Cardiac septum (tissue), 1 donor: Measurements from ENCODE around the gene ANKRD36B. TPM values are rescaled to one million over a fixed set of nuclear protein-coding genes. Genes with fewer than 3 reads are reported as not detected.
A peak's percentile ranks its signal among the peaks of the same experiment; 100 is the strongest.
"Not testable (repeated sequence)": the region's sequence is repeated elsewhere in the genome, so short reads cannot be mapped to it uniquely, and the experiment has no call there.

ENCODE experiments used
- DNase-seq: peaks from one replicate; pipeline ENCODE4 v3.0.0-alpha.2; 2020; ENCODE audit warnings: low spot score
- intact Hi-C: fragments of 100-400 bp; cut with DNase I; formaldehyde crosslinking; loops from one replicate; pipeline ENCODE4 v1.14.0; 2022
- long read RNA-seq: library from polyadenylated mRNA; unstranded; transcript quantifications from one replicate; pipeline ENCODE4 v2.0.0, GENCODE V29; 2021
- total RNA-seq: library from RNA; stranded (reverse); fragmentation: NEBNext Ultra II Directional; extraction: Animal tissue kit (Norgen Biotek cat#: 25700); gene quantifications from one replicate; pipeline ENCODE4 v1.2.1, GENCODE V29; 2021
- donor health status: DM: no; HTN: no; CAD: no.

ANKRD36B gene
- 5.0 TPM for total RNA-seq
- long read RNA-seq, partial matches to known transcripts = 1 of 2 reads
- long read RNA-seq, other reads (novel, unspliced or antisense) = 1 of 2 reads

DNA sequence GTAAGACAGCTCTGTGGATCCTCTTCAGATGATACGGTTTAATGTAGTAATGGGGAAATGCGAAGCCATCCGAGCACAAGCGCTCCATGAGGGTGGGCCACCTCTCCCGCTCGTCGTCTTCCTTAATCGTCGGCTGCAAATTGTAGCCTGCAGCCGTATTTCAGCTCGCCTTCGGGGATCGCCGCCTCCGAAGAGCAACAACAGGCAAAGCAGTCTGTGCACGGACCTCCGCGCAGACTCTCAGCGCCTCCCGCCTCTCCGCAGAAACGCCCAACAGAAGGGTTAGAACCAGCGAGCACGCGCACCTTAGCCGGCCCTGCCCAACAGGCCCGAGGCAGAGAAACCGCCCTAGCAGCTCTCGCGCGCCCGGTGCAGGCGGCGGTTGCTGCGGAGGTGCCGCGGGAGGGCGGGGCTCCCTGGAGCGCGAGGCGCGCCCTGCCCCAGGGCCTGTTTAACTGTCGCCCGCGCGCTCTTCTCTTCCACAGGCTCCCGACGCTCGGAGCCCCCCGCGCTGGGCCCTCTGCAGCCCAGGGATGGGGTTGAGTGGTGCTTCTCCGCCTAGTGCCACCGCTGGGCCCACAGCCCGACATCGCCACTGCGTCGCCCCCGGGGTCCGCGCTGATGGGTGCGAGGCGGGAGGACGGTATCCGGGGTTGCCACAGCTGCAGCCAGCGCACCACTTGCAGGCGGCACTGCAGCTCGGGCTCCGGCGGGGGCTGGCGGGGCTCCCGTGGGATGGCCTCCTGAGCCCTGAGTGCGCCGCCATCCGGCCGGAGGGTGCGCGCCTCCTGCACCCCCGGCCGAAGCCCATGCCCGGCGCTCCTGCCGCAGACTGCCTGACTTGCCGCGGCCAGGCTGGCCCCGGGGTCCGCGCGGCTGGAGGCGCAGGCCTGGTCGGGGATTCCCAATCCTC lies at the start of gene ANKRD36B:
Gene ANKRD36B, minus strand, starts transcription at position 280 of the 913 bp plus-strand sequence. Its CDS starts 192 bp downstream, at position 88.
- intact Hi-C loops = loop anchor here (10.0 kb wide), 1 partner anchor 55 kb away; the partner anchor contains the start of gene COX5B
- DNase-seq = peak; percentile 77

DNA sequence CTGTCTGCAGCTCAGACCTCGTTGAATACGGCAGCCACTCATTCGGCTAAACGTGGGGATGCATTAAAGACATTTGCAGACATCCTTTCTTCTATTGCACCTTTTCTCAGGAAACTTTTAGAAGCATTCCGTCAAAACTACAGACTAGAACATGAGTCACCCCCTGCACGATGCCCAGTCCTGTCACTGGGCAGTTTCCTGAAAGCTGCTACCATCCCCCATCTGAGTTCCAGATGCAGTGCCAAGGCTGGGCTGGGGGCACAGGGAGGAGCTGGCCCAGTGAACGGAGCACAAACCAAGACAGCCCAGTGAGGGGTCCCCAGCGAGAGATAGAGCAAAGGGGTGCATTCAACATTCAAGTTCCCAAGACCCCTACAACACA lies 36.4 kb upstream of the ANKRD36B start:
- not testable (repeated sequence) for DNase-seq

DNA sequence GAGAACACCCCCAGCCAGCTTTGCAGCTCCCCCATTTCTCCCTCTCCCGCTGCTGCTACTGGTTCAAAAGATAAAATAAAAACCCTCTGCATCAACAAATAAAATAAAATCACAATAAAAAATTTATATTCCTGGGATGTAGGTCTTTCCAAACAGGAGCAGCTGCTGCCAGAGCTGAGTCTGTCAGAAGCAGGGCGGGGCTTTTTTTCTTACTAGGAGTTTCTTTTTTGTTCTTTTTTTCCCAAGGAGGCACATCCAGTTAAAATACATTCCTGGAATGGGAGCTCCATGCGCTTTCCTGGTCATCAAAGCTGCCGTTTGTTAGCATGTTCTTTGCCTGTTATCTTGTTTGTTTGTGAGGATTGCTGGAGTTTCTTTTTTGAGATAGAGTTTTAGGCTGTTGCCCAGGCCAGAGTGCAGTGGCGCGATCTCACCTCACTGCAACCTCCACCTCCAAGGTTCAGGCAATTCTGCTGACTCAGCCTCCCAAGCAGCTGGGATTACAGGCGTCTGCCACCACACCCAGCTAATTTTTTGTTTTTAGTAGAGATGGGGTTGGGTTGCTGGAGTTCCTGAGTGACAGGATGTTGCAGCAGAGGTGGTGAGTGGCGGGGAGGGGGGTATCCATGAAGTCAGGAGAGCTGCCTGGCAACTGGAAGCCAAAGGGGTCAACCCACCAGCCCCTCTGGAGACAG lies 35.8 kb upstream of the ANKRD36B start:
- intact Hi-C loops, DNase-seq: not testable (repeated sequence)

More for the DNA sequence above, 36.4 kb upstream of the ANKRD36B start:
- intact Hi-C loops = not testable (repeated sequence)

DNA sequence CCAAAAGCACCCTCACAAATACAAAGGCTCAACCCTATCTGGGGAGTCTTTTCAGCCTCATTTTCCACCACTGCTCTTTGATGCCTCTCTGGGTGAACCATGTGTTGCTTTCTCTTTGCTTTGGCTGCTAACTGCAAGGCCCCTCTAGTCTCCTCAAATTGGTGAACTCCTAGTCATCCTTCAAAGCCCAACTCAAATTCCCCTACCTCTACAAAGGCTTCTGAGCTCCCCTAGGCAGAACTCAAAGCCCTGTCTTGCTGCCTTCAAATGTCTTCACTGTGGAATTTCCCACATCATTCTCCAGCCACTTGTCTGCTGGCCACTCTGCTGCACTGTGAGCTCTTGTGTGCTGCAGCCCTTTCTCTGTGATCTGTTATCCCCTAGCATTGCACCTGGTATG lies 33.3 kb upstream of the ANKRD36B start:
- intact Hi-C loops, DNase-seq: not testable (repeated sequence)

DNA sequence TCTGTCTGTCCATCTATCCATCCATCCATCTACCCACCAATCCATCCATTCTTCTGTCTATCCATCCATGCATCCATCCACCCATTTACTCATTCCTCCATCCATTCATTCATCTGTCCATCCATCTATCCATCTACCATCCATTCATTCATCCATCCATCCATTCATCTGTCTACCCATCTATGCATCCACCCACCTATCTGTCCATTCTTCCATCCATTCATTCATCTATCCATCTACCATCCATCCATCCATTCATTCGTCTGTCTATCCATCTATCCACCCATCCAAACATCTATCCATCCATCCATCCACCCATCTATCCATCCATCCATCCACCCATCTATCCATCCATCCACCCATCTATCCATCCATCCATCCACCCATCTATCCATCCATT lies 30.8 kb upstream of the ANKRD36B start:
- DNase-seq, intact Hi-C loops: not testable (repeated sequence)

DNA sequence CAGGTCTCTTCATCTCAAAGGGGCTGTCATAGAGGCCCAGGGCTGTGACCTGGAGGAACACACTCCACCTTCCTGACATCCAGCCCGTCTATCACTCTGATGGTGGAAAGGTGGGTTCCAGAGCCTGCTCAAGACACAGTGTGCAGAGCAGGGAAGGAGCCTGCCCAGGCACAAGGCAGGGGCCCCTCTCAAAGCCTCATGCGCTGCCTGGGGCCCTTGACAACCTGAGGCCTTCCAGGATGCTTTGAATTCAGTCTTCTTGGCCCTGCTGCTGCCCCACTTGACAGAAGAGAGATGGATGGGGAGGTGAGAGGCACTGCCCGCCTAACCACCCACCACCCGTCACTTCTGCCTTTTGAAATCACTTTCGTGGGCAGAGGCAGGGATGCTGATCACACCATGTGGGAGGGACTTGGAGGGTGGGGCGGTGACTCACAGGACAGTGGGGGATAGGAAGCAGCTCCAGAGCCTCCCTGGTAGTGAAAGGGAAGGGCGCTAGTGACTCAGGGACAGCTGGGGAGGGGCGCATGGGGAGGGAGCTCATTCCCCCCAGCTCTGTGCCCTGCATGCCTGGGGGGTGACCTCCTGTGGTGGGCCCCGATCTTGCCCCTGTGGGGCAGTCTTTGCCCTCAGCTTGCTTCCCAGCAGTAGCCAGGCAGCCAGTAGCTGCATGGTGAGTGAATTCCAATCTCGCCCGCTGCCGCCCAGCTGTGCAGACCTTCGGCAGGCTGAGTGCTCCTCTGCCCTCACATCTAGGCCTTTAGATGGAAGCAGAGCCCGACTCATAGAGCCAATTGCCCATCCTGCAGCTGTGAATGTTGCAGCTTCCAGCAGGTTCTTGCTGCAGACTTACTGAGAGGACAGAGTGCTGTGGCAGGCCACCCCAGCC lies 29.5 kb upstream of the ANKRD36B start:
- not testable (repeated sequence) for DNase-seq

DNA sequence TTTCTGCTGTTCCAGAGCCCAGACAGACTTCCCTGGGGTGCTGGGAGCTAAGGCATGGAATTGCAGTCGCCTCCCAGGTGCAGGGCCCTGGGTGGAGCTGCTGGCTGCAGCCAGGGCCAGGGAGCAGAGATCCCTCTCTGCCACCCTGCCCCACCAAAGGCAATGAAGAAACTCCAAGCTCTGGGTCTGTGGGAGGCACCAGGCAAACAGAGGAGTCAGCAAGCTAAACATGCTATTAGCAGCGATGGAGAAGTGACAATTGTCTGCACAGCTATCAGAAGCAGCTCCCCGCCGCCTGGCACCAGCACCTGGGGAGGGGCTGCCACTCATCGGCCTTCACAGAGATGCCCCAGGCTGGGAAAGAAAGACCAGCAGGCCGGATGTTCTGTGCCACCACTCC lies 28.2 kb upstream of the ANKRD36B start:
- DNase-seq = no peak
- intact Hi-C loops = no loop called here

More for the DNA sequence above, 29.5 kb upstream of the ANKRD36B start:
- intact Hi-C loops = not testable (repeated sequence)

DNA sequence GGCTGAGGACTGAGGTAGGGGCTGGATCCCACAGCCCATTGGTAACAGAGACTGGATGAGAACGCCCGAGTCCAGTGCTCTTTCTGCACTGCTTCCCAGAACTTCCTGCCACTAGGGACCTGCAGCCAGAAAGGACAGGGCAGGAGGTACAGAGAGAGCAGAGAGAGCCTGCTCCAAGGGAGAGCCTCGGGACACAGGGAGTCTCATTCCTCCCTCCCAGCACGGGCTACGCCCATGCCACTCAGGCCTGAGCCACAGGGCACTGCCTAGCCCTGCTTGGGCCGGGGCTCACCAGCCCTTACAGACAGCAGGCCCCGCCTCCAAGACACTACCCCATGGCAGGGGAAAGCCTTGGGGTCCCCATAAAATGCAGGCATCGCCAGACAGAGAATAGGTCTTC lies 26.1 kb upstream of the ANKRD36B start:
- DNase-seq, intact Hi-C loops: not testable (repeated sequence)

DNA sequence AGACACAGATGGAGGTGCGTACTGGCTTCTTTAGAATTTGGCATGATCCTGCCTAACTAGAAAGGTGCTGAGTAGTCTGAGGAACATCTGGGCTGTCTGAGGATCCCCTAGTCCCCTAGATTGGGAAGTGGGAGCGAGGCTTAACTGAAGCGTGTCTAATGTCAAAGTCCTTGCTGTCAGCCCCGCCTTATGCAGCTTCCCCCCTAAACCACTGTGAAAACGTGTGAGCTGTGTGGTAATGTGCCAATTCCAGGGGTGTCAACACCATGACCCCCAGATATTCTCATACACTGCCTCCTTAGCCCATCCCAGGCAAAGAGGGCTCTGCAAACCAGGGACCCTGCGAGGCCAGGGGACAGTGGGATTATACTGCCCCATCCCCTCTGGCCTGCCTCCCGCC lies 22.2 kb upstream of the ANKRD36B start:
- DNase-seq, intact Hi-C loops: not testable (repeated sequence)

DNA sequence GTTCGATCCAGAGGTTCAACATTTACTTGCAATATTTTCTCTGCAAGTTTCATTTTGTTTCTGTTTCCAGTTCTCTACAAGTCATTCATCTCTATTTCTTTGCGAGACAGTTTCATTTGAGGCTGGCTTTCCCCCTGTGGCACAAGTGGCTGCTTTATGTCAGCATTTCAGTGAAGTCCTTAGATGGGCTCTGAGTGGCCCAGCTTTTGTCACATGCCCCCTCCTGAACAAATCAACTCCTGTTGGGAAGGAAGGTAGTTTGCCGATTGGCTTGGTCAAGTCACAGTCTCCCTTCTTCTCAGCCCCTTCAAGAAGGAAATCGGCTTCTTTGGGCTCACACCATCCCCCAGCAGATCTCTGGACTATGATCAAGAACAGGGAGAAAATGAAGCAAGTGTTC lies 19.1 kb upstream of the ANKRD36B start:
- DNase-seq, intact Hi-C loops: not testable (repeated sequence)

DNA sequence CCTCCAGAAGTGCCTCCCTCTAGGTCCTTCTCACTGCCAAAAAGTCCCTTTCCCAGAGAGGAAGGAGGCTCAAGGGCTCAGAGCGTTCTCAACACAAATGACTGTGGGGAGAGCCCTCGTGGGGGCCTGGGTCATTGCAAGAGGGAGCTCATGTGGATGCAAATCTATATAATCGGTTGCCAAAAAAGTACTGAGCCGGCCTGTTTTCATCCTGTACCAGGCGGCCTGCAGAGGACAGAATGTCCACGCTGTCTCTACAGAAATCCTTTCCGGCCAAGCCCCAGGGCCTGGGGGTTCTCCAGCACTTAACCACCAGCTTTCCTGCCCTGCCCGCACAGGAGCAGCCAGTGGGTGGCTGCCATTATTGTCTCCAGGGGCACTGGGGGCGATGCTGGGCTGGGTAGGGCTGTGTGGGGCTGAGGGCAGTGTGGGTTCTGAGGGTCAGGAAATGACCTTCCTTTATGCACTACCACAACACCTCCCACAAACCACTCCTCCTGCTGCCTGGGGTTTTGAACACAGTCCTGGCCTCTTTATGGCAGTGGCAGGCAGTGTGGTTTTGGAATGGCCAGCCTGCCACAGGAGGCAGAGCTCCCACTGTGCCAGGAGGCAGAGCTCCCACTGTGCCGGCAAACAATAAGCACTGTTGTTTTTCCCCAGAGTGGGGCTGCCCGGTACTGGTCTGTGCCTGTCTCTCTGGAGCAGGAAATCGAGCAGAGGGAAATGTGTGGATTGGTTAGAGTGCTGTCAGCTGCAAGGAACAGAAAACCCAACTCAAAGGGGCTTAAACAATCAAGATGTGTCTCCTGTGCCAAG lies 16.1 kb upstream of the ANKRD36B start:
- DNase-seq, intact Hi-C loops: not testable (repeated sequence)

DNA sequence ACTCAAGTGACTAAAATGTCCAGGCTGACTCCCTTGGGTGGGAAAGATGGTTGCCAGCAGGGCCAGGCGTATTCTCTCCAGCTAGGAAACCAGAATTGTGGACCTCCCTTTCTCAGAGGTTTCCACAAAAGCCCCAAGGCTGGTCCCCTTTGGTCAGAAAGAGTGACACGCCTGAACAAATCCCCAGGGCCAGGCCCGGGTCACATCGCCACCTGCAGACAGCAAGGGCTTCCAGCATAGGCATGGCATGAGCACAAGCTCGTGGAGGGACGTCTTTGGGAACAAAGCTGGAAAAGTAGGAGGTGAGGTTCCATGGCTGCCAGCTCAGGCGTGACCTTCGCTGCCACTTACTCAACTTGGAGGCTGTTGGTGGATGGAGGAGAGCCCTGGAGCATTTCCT lies 15.4 kb upstream of the ANKRD36B start:
- intact Hi-C loops, DNase-seq: not testable (repeated sequence)

DNA sequence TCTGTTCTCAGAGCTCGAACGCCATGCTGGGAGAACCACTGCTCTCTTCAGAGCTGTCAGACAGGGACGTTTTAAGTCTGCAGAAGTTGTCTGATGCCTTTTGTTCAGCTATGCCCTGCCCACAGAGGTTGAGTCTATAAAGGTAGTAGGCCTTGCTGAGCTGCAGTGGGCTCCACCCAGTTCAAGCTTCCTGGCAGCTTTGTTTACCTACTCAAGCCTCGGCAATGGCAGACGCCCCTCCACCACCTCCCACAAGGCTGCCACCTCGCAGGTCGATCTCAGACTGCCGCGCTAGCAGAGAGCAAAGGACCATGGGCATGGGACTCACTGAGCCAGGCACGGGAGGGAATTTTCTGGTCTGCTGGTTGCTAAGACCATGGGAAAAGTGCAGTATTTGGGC lies 11.9 kb upstream of the ANKRD36B start:
- DNase-seq, intact Hi-C loops: not testable (repeated sequence)

DNA sequence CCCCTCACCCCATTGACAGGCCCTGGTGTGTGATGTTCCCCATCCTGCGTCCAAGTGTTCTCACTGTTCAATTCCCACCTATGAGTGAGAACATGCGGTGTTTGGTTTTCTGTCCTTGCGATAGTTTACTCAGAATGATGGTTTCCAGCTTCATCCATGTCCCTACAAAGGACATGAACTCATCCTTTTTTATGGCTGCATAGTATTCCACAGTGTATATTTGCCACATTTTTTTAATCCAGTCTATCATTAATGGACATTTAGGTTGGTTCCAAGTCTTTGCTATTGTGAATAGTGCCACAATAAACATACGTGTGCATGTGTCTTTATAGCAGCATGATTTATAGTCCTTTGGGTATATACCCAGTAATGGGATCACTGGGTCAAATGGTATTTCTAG lies 6.5 kb upstream of the ANKRD36B start:
- intact Hi-C loops = loop anchor here (10.0 kb wide), 1 partner anchor 49 kb away; the partner anchor contains the start of gene COX5B
- DNase-seq = not testable (repeated sequence)

DNA sequence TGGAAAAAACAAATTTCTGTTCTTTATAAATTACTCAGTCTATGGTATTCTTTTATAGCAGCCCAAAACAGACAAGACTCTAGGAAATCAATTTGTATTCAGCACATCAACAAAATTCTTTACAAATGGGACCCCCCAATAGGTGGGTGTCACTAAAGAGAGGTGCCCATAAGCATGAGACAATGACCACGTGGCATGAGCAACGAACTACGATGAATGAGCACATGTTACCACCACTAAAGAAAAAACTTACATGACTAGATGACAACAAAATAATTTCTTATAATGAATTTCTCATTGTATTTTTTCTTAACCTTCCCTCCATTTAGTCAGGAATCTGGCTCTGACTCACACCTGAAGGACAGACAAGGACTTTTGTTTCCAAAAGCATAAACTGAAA lies 3.8 kb upstream of the ANKRD36B start:
- intact Hi-C loops = loop anchor here (10.0 kb wide), 1 partner anchor 51 kb away; the partner anchor contains the start of gene COX5B

DNA sequence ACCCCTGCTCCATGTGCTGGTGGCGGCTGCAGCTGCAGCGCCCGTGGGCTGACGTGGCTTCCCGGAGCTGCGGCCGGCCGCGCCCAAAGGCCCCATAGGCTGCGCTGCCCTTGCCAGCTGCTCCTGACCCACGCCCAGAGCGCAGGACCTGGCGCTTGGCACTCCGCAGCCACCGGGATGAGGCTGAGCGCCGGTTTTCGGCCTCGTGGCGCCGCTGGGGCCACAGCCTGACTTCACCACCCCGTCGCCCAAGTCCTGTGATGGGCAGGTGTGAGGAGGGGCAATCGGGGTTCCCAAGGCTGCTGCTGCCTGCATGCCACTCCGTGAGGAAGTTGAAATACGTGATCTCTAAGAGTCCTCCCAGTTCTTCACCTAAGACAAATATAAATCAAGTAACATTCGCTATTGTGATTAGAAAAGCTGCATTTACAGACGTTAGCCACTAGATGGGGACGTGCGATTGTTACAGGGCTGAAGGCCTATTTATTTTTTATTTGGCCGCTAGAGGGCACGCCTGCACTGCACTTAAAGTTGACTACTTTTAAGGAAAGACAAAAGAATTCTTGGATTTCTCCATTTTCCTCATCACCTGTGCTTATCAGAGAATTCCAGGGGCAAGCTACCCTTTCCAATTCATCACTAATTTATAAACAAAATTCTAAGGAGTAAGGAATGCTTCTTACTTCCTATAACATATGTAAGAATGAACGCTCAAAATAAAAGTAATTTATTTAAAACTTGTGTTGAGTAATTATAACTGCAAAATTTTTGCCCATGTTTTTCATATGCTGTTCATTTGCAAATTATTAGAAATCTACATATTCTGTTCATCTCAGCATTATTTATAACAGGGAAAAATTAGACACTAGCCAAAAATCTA lies 1.1 kb upstream of the ANKRD36B start:
- intact Hi-C loops = loop anchor here (1.0 to 10.0 kb wide), 2 partner anchors 54 to 107 kb away; partner anchors contain the start of gene COX5B
- peak; percentile 80 for DNase-seq

More for the DNA sequence above, 3.8 kb upstream of the ANKRD36B start:
- not testable (repeated sequence) for DNase-seq

DNA sequence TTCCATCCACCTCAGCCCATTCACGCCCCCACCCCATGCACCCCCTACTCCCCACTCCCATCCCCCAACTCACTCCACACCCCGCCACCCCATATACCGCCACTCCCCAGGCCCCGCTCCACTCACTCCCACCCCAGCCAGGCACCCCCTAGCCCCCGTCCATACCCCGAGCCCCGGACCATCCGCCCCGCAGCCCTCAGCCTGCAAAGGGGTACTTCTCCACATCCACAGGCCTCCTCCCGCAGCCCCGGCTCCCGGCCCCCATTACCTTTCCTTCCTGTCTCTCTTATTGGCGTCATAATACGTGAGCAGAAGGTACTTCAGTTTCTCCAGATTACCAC lies 450 bp downstream of the ANKRD36B start:
- intact Hi-C loops, DNase-seq: not testable (repeated sequence)
